Fibroblast of the aortic adventitia (primary cell): ENCODE measurements around the gene FGF12. TPM values are rescaled to one million over a fixed set of nuclear protein-coding genes. Genes with fewer than 3 reads are reported as not detected.

Experiments used
- DNase-seq: peaks from one replicate; pipeline ENCODE4 v3.0.0-alpha.2; 2010; ENCODE audit warnings: low read depth
- H3K4me3 ChIP-seq: 2 replicates; pipeline ENCODE4 v1.5.1; 2011; ENCODE audit warnings: low read depth, mild to moderate bottlenecking, control low read depth, low read length, moderate library complexity
- total RNA-seq: library from RNA; depleted of rRNA; stranded (reverse); fragments of >200 nt; gene quantifications from 2 replicates; pipeline ENCODE4 v1.2.3, GENCODE V29; 2012; ENCODE audit warnings: low replicate concordance
- TF ChIP-seq, protein P1 (sequence below): IDR thresholded peaks from 2 replicates; pipeline ENCODE4 v1.5.1; 2011; ENCODE audit warnings: mild to moderate bottlenecking, low read length, control low read depth, inconsistent platforms; ENCODE audit not compliant: insufficient read depth

The FGF12 gene
- total RNA-seq, 1 donor = 0.36 TPM

GRCh38 chr3:192352142-192352541 lies 375.2 kb downstream of the FGF12 start:
- H3K4me3 ChIP-seq = no peak overlapping the region
- TF ChIP-seq, protein P1, sequence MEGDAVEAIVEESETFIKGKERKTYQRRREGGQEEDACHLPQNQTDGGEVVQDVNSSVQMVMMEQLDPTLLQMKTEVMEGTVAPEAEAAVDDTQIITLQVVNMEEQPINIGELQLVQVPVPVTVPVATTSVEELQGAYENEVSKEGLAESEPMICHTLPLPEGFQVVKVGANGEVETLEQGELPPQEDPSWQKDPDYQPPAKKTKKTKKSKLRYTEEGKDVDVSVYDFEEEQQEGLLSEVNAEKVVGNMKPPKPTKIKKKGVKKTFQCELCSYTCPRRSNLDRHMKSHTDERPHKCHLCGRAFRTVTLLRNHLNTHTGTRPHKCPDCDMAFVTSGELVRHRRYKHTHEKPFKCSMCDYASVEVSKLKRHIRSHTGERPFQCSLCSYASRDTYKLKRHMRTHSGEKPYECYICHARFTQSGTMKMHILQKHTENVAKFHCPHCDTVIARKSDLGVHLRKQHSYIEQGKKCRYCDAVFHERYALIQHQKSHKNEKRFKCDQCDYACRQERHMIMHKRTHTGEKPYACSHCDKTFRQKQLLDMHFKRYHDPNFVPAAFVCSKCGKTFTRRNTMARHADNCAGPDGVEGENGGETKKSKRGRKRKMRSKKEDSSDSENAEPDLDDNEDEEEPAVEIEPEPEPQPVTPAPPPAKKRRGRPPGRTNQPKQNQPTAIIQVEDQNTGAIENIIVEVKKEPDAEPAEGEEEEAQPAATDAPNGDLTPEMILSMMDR = no peak
- no peak for DNase-seq

GRCh38 chr3:192351441-192351840 lies 375.9 kb downstream of the FGF12 start:
- DNase-seq = no peak
- TF ChIP-seq, protein P1 = no peak
- H3K4me3 ChIP-seq = no peak overlapping the region

- DNase-seq = no peak
- H3K4me3 ChIP-seq = no peak overlapping the region
- TF ChIP-seq, protein P1 = no peak
Observed at GRCh38 chr3:192340031-192340430, 387.3 kb downstream of the FGF12 start.

DNA sequence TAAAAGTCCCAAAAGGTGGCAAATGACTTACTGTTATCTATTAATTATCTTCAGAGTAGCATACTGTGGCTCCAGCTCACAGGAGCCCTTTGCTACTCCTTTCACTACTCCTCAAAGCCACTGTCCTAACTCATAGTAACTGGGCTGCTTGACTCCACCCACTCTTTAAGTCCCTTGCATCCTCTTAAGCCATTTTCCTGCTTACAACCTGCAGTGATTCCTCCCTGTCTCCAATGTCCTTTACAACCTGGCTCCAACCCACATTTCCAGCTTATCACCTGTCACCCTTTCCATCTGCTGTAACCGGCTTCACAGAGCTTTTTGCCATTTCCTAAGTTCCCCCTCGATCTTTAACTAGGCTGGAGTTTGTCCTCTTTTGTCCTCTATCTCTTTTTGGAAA lies 388.1 kb downstream of the FGF12 start:
- H3K4me3 ChIP-seq = no peak overlapping the region
- DNase-seq = no peak
- TF ChIP-seq, protein P1 = no peak

DNA sequence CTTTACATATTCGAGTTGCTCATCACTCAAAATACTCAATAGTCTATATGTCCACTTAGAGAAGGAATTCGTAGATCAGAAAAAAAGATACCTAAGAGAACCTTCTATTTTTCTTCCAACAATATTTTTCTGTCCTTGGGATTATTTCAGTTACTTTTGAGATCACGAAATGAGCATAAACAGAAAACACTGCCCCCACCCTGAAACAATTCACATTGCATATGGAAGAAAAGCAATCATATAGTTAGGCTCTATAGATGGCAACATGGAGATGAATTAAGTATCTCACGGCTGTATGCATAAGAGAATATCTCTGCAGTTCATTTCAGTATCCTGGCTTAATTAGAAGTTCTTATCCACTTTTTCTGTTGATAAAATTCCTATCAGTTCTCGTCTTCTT lies 391.1 kb downstream of the FGF12 start:
- no peak overlapping the region for H3K4me3 ChIP-seq
- TF ChIP-seq, protein P1 = no peak
- no peak for DNase-seq

DNA sequence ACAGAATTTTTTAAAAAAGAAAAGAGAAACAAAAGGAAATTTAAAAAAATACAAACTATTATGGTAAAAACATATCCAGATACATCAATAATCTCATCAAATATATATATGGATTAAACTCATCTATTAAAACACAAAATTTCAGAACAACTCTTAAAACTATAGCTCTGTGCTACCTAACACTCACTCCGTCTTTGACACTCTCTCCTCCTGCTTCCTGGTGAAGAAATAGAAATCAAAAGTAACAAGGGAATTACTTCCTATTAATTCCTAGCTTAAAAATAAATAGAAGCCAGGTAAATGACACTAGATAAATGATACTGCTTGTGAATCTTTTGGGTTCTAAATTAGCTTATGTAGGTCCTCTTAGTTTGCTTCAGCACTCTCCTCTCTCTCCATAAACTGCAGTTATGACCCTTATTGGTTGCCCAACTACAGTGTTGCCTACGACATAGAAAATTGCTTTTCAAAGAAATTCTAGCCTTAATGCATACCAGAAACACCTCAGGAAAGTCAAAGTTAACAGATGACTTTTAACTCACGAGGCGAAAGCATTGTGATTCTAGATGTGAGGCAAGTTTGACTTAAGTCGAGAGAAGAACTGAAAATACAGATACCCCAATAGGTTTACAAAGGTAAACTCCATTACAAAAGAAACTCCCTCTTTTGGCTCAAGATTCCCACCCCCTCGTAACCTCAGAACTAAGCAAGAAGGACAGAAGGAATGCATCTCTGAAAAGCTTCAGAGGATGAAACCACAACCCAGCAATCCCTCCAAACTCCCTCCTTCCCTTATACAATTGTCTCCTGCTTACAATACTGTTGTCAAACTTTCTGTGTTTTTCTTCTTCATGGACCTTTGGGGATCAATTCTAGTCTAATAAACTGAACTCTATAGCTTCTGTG lies 394.7 kb downstream of the FGF12 start:
- DNase-seq = no peak
- TF ChIP-seq, protein P1 = no peak
- no peak overlapping the region for H3K4me3 ChIP-seq
